ACC112 (cell line): ENCODE results near the gene MYO10.
A peak's percentile ranks its signal among the peaks of the same experiment; 100 is the strongest.

Experiments
- H2AFZ ChIP-seq: fragments of 200-600 bp; sonication (generic); one replicate; pipeline ENCODE4 v1.6.0; 2017; ENCODE audit warnings: antibody characterized with exemption, low read length; ENCODE audit not compliant: unreplicated experiment
- H3K27ac ChIP-seq: fragments of 200-600 bp; sonication (generic); 2 replicates; pipeline ENCODE4 v1.5.1; 2014; ENCODE audit warnings: low read depth, mild to moderate bottlenecking, antibody characterized with exemption, low read length, moderate library complexity
- H3K27me3 ChIP-seq: fragments of 200-600 bp; sonication (generic); 2 replicates; pipeline ENCODE4 v1.6.1; 2014; ENCODE audit warnings: mild to moderate bottlenecking, antibody characterized with exemption, low read length, moderate library complexity, mixed read lengths; ENCODE audit not compliant: insufficient read depth
- H3K36me3 ChIP-seq: fragments of 200-600 bp; sonication (generic); 2 replicates; pipeline ENCODE4 v1.6.1; 2016; ENCODE audit warnings: mild to moderate bottlenecking, antibody characterized with exemption, low read length, moderate library complexity, mixed read lengths; ENCODE audit not compliant: insufficient read depth
- H3K4me1 ChIP-seq: fragments of 200-600 bp; sonication (generic); one replicate; pipeline ENCODE4 v1.6.1; 2016; ENCODE audit warnings: low read length, mixed read lengths; ENCODE audit not compliant: insufficient read depth, unreplicated experiment, control insufficient read depth
- H3K4me3 ChIP-seq: fragments of 200-600 bp; sonication (generic); 2 replicates; pipeline ENCODE4 v1.5.1; 2014; ENCODE audit warnings: mild to moderate bottlenecking, low read depth, low read length
- H3K79me2 ChIP-seq: fragments of 200-600 bp; sonication (generic); one replicate; pipeline ENCODE4 v1.6.0; 2016; ENCODE audit warnings: low read length; ENCODE audit not compliant: control insufficient read depth, unreplicated experiment, insufficient read depth

Gene MYO10

DNA sequence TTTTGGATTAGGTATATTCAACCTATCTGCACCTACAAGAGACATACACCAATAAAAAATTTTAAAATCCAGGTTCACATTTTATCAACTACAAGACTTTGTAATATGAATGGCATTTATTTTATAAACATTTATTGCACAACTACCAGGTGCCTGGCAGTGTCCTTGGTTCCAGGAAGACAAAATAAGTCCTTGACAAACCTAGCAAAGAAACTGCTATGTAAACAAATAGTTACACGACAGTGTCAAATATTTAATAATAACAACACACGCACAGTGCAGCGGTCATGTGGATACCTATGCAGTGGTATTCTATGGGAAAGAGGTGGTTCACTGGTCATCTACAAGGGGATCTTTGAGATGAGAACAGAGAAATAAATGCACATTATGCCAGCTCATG lies 120.7 kb downstream of the MYO10 start:
- peaks cover 64% of the 10 kb centered on the region for H3K79me2 ChIP-seq
- H2AFZ ChIP-seq, result no peak overlapping the region
- no peak overlapping the region for H3K27ac ChIP-seq
- no peak overlapping the region for H3K4me3 ChIP-seq
- H3K27me3 ChIP-seq, result no peaks in the 10 kb centered on the region
- H3K36me3 ChIP-seq, result no peaks in the 10 kb centered on the region
- peaks cover 32% of the 10 kb centered on the region for H3K4me1 ChIP-seq

DNA sequence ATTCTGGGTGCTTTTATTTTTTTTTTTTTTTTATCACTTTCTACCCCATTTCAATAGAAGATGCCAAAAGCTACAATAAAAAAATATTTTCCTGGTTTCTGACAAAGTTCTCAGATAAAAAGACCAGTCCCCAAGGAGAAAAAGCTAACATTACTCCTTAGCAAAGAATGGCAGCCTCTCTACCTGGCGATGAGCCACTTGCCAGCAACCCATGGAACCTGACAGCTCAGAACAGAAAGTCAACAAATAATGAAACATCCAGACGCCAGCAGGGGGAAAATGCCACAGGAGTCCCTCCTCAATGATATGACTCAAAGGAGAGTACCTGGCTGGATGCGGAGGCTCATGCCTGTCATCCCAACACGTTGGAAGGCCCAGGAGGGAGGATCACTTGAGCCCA lies 123.2 kb downstream of the MYO10 start:
- Histone ChIP-seq H3K4me3 (no peak overlapping the region), H3K27ac (peak overlapping the region; percentile 91), H2AFZ (no peak overlapping the region), H3K79me2 (peaks cover 60% of the 10 kb centered on the region), H3K27me3 (no peaks in the 10 kb centered on the region), H3K4me1 (peaks cover 34% of the 10 kb centered on the region), H3K36me3 (no peaks in the 10 kb centered on the region)

DNA sequence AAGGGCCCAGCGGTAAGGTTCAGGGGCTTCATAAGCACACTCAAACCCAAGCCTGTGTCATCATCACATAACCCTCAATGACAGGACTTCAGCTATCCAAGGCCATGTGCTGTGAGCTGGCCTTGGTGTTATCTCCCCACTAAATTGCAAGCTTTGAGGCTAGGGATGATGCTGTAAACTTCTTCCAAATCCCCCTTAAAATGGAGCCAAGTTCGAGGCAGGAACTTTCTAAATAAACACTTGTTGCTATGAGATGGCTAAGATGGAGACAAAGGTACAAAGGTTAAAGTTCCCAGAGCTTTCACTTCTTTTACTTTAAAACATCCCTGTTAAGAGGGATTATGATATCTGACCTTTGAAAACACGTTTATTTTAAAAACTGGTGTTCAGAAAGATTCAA lies 123.6 kb downstream of the MYO10 start:
- no peaks in the 10 kb centered on the region for H3K36me3 ChIP-seq
- peaks cover 60% of the 10 kb centered on the region for H3K79me2 ChIP-seq
- H3K4me3 ChIP-seq, result no peak overlapping the region
- H2AFZ ChIP-seq, result no peak overlapping the region
- peak overlapping the region; percentile 91 for H3K27ac ChIP-seq
- H3K4me1 ChIP-seq, result peaks cover 34% of the 10 kb centered on the region
- no peaks in the 10 kb centered on the region for H3K27me3 ChIP-seq

DNA sequence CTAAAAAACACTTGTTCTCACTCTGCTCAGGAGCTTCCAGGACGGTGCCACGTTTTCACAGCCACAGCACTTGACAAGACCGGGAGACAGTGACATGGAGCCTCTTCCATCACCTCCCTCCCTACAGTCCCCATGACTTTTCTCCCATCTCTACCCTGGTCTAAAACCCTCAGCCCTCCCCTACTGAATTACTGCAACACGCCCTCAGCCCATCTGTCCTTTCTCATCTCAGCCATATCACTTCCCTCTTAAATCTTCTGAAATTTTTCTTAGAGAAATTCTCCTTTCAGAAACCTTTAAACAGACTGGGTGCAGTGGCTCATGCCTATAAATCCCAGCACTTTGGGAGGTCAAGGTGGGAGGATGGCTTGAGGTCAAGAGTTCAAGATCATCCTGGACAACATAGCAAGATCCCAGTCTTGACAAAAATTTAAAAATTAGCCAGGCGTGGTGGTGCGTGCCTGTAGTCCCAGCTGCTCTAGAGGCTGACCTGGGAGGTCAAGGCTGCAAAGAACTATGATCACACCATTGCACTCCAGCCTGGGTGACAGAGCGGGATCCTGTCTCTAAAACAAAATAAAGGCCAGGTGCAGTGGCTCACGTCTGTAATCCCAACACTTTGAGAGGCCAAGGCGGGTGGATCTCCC lies 125.8 kb downstream of the MYO10 start:
- Histone ChIP-seq H3K27ac (peak overlapping the region; percentile 51), H2AFZ (no peak overlapping the region), H3K4me3 (peak overlapping the region; percentile 38; the same call in 1 of the 2 replicates), H3K27me3 (no peaks in the 10 kb centered on the region), H3K79me2 (peaks cover 64% of the 10 kb centered on the region), H3K36me3 (no peaks in the 10 kb centered on the region), H3K4me1 (peaks cover 30% of the 10 kb centered on the region)

DNA sequence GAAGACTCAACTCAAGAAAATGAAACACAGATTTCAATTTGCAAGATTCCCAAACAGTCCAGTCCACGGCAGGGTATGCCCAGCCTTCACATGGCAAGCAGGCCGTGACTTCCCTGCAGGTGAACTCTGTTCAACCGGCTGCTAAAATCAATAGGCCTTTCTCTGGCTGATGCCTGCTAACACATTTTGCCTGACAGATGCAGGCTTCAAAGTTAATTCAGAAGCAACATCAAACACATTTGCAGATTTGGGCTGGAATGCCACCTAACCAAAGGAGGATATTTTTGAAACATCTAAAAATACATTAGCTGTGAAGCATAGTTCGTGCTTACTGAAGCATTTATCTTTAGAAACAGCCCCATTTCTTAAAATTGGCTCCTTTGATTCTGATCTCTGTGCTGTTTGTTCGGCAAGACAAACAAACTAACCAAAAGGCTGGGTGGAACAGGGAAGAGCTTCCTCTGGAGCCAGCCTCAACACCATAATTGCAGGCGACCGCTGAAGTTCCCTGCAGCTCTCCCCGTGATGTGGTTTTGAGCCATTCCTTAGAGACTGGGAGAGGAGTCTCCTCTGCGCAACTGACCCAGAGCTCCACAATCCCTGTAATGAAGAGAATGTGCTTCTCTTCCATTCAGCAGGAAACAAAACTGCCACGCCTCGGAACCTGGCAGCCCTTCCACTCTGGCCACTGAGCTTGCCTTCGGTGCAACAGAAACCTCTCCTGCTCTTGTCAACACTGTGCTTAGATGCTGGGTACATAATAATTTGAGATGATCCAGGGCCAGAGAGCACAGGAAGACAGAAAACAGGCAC lies 126.5 kb downstream of the MYO10 start:
- no peaks in the 10 kb centered on the region for H3K36me3 ChIP-seq
- H3K27ac ChIP-seq, result peak overlapping the region; percentile 51
- peaks cover 69% of the 10 kb centered on the region for H3K79me2 ChIP-seq
- H3K27me3 ChIP-seq, result no peaks in the 10 kb centered on the region
- H3K4me3 ChIP-seq, result peak overlapping the region; percentile 38; the same call in 1 of the 2 replicates
- peaks cover 28% of the 10 kb centered on the region for H3K4me1 ChIP-seq
- no peak overlapping the region for H2AFZ ChIP-seq

DNA sequence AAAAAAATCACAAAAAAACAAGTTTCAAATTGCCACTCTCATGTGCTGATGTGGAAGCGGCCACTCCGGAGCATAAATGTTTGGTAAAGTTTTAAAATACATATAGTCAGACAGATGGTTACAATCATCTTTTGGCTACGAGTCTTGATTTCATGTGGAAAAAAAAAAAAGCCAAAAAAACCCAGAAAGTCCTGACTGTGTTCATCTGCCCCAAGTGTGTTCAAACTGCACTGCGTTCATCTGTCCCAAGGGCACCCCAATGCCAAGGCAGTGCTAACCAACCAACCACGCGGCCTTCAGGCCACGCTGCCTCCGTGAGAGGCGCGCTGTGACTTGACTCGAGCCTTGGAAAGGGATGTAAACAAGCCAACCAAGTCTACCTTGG lies 127.1 kb downstream of the MYO10 start:
- Histone ChIP-seq H3K4me3 (no peak overlapping the region), H2AFZ (no peak overlapping the region), H3K79me2 (peaks cover 70% of the 10 kb centered on the region), H3K27ac (peak overlapping the region; percentile 51; the same call in 1 of the 2 replicates), H3K27me3 (no peaks in the 10 kb centered on the region), H3K36me3 (no peaks in the 10 kb centered on the region), H3K4me1 (peaks cover 28% of the 10 kb centered on the region)

DNA sequence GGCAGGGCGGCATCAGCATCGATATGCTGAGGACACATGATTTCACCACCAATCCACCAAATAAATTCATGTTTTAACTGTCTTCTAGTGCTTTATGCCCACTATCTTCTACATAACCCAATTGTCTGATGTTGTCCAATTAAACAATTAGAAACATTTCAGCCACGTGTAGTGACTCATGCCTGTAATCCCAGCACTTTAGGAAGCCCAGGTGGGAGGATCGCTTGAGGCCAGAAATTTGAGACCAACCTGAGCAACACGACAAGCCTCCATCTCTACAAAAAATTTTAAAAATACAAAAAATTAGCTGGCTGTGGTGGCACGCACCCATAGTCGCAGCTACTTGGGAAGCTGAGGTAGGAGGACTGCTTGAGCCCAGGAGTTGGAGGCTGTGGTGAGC lies 128.1 kb downstream of the MYO10 start:
- Histone ChIP-seq H3K4me1 (peaks cover 27% of the 10 kb centered on the region), H3K36me3 (no peaks in the 10 kb centered on the region), H3K79me2 (peaks cover 71% of the 10 kb centered on the region), H2AFZ (no peak overlapping the region), H3K27ac (no peak overlapping the region), H3K27me3 (no peaks in the 10 kb centered on the region), H3K4me3 (no peak overlapping the region)

DNA sequence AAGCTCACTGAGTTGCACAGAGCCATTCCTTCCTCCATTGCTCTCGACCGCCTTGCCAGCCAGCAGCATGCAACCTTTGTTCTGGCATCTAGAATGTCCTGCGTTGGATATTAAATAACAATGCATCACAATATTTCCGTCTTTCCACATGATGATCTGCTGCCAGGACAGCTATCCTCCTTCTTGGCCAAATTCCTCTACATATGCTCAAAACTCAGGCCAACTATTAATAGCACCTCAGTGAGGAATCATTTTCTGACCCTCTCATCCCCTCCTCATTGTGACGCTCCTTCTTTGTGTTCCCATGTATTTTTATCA lies 128.6 kb downstream of the MYO10 start:
- Histone ChIP-seq H3K27me3 (no peaks in the 10 kb centered on the region), H3K4me1 (peaks cover 22% of the 10 kb centered on the region), H2AFZ (no peak overlapping the region), H3K4me3 (no peak overlapping the region), H3K36me3 (no peaks in the 10 kb centered on the region), H3K27ac (no peak overlapping the region), H3K79me2 (peaks cover 74% of the 10 kb centered on the region)

DNA sequence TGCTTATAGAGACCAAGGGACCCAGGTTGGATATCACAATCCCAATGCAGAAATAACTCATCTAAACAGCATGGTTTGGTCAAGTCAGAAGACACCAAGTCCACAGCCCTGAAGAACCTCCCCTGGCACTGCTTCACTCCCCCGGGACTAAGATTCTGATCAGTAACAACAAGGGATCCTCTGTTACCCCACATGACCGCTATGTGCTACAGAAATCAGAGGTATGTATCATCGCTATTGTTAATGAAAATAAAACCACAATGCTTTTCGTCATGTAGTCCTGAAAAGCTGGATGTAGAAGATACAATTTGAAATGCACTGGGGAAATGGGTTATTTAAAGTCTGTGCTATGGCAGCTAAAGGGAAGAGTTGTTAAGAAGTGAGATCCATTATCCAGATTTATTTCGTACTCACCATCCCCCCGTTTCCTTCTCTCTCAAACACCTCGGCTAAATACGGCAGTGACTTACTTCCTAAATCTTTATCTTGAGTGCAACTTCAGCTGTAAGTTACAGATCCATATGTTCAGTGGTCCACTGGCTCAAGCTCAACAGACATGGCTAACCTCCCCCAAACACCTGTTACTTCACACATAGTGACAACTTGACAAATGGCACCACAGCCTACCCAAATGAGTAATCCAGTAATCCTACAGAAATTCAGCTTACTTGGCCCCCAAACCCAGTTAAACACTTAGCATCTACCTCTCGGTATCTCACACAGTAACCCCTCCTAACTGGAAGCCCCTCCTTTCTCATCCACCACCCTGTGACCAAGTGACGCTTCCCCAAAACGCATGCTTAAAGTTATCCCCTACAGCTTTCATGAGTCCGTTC lies 129.2 kb downstream of the MYO10 start:
- H3K36me3 ChIP-seq, result no peaks in the 10 kb centered on the region
- H3K79me2 ChIP-seq, result peaks cover 72% of the 10 kb centered on the region
- H3K4me3 ChIP-seq, result no peak overlapping the region
- H2AFZ ChIP-seq, result no peak overlapping the region
- no peak overlapping the region for H3K27ac ChIP-seq
- H3K27me3 ChIP-seq, result no peaks in the 10 kb centered on the region
- H3K4me1 ChIP-seq, result peaks cover 16% of the 10 kb centered on the region

DNA sequence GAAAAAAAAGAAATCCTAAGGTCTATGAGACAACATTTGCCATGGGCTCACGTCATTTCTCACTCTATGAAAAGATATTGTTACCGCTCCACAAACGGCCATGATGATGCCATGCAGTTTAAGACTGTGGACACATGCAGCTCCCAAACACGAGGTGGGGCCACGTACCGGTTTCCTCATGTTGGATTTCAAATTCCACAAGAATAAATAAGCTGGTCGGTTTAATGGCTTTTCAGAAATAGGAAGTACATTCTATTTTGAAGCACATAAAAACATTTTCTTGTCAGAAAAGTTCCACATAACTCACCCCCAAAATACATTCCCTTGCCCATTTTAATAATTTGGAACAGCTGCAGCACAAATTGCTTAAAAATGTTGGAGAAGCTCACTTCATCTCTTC lies 130.6 kb downstream of the MYO10 start:
- Histone ChIP-seq H3K4me1 (peaks cover 14% of the 10 kb centered on the region), H2AFZ (no peak overlapping the region), H3K36me3 (no peaks in the 10 kb centered on the region), H3K79me2 (peaks cover 77% of the 10 kb centered on the region), H3K4me3 (no peak overlapping the region), H3K27ac (no peak overlapping the region), H3K27me3 (no peaks in the 10 kb centered on the region)
